H1 (cell line): ENCODE results near the gene FLNC. TPM values are rescaled to one million over a fixed set of nuclear protein-coding genes. Genes with fewer than 3 reads are reported as not detected.

ENCODE experiments used
- CTCF ChIA-PET: fragments of 300-600 bp; sonication (Branson Sonifier 250); formaldehyde crosslinking; loops from one replicate; lab custom pipeline; 2021; ENCODE audit not compliant: partially characterized antibody; lab: Charles Lee
- POLR2A ChIA-PET: fragments of 300-600 bp; sonication (Branson Sonifier 250); formaldehyde crosslinking; loops from one replicate; lab custom pipeline; 2021; ENCODE audit warnings: inconsistent platforms; ENCODE audit not compliant: partially characterized antibody; lab: Charles Lee
- DNase-seq, 2 experiments: peaks; one replicate each; pipeline versions ENCODE4 v3.0.0 to v3.0.0-alpha.2; 2010 to 2022; ENCODE audit warnings: low spot score in 2 of 2, low read depth in 1 of 2, mixed read lengths in 1 of 2
- FAIRE-seq: peaks from 2 replicates; lab custom pipeline; 2011; peaks lifted over from hg19 to GRCh38; lab: Jason Lieb, UNC
- H2AFZ ChIP-seq: 2 replicates; pipeline ENCODE4 v1.8.1; 2012; ENCODE audit warnings: low read length, inconsistent platforms
- H2AK5ac ChIP-seq: 2 replicates; pipeline ENCODE4 v1.6.1; 2013; ENCODE audit warnings: low read depth, low read length
- H2BK120ac ChIP-seq: replicated peaks from 2 replicates; pipeline ENCODE3; 2013; ENCODE audit warnings: low read depth, low read length, inconsistent platforms
- H2BK12ac ChIP-seq: 2 replicates; pipeline ENCODE4 v1.6.1; 2013; ENCODE audit warnings: low read depth, low read length
- H2BK15ac ChIP-seq: 2 replicates; pipeline ENCODE4 v1.6.1; 2013; ENCODE audit warnings: low read length
- H2BK20ac ChIP-seq: 2 replicates; pipeline ENCODE4 v1.6.1; 2013; ENCODE audit warnings: low read length
- H2BK5ac ChIP-seq: 2 replicates; pipeline ENCODE4 v1.6.1; 2013; ENCODE audit warnings: low read depth, low read length
- H3K14ac ChIP-seq: 2 replicates; pipeline ENCODE4 v1.6.1; 2013; ENCODE audit warnings: inconsistent platforms; ENCODE audit not compliant: insufficient read length
- H3K18ac ChIP-seq: 2 replicates; pipeline ENCODE4 v1.6.1; 2013; ENCODE audit warnings: low read length; ENCODE audit errors: extremely low read depth
- H3K23ac ChIP-seq: 2 replicates; pipeline ENCODE4 v1.6.1; 2013; ENCODE audit warnings: inconsistent platforms; ENCODE audit not compliant: insufficient read length
- H3K23me2 ChIP-seq: 2 replicates; pipeline ENCODE4 v1.6.1; 2013; ENCODE audit warnings: low read depth, low read length
- H3K27ac ChIP-seq: 2 replicates; pipeline ENCODE4 v1.6.1; 2011; ENCODE audit warnings: low read depth, low read length, inconsistent platforms
- H3K27me3 ChIP-seq, 4 experiments: replicated peaks in 1 of 4; 1 replicate in 1 of 4; 2 replicates in 3 of 4; pipeline versions ENCODE4 v1.6.1 to v1.8.1; 2011 to 2013; ENCODE audit warnings: low read length in 3 of 4, mild to moderate bottlenecking in 3 of 4, inconsistent platforms in 2 of 4, mixed read lengths in 2 of 4, moderate library complexity in 1 of 4; ENCODE audit not compliant: control insufficient read depth in 3 of 4, insufficient read depth in 3 of 4; ENCODE audit errors: extremely low read depth in 1 of 4
- H3K36me3 ChIP-seq, 4 experiments: 2 replicates each; pipeline versions ENCODE4 v1.6.1 to v1.8.1; 2011 to 2013; ENCODE audit warnings: mild to moderate bottlenecking in 4 of 4, low read length in 3 of 4, moderate library complexity in 2 of 4, control low read depth in 1 of 4, inconsistent platforms in 1 of 4; ENCODE audit not compliant: insufficient read depth in 4 of 4, control insufficient read depth in 2 of 4
- H3K4ac ChIP-seq: replicated peaks from 2 replicates; pipeline ENCODE3; 2013; ENCODE audit warnings: low read length, low read depth, mixed read lengths, inconsistent platforms; ENCODE audit not compliant: insufficient read length
- H3K4me1 ChIP-seq, 4 experiments: replicated peaks in 1 of 4; 1 replicate in 1 of 4; 2 replicates in 3 of 4; pipeline versions ENCODE4 v1.6.1 to v1.8.1; 2011 to 2013; ENCODE audit warnings: low read length in 3 of 4, inconsistent platforms in 2 of 4, mixed read lengths in 1 of 4; ENCODE audit not compliant: insufficient read depth in 4 of 4, control insufficient read depth in 3 of 4
- H3K4me2 ChIP-seq, 2 experiments: 2 replicates each; pipeline versions ENCODE4 v1.6.1 to v1.8.1; 2011 to 2013; ENCODE audit warnings: low read depth in 2 of 2, low read length in 2 of 2, control low read depth in 1 of 2, inconsistent platforms in 1 of 2, mild to moderate bottlenecking in 1 of 2; ENCODE audit not compliant: insufficient read depth in 1 of 2
- H3K4me3 ChIP-seq, 4 experiments: fragments of 200-600, 300-600 bp in 1 of 4; sonication (generic), shearing (Covaris generic), sonication (Bioruptor Twin) in 1 of 4; 2 replicates each; pipeline versions ENCODE4 v1.5.1 to v1.8.1; 2011 to 2016; ENCODE audit warnings: low read length in 4 of 4, low read depth in 3 of 4, control low read depth in 2 of 4, inconsistent platforms in 2 of 4, mild to moderate bottlenecking in 2 of 4, mixed read lengths in 1 of 4, moderate library complexity in 1 of 4; ENCODE audit not compliant: insufficient read depth in 2 of 4; ENCODE audit errors: extremely low read depth in 1 of 4
- H3K56ac ChIP-seq: replicated peaks from 2 replicates; pipeline ENCODE3; 2013; ENCODE audit warnings: low read depth, mild to moderate bottlenecking, mixed read lengths, low read length, inconsistent platforms; ENCODE audit not compliant: insufficient read length
- H3K79me1 ChIP-seq: 2 replicates; pipeline ENCODE4 v1.6.1; 2013; ENCODE audit warnings: low read depth, low read length, control low read depth
- H3K79me2 ChIP-seq, 2 experiments: 2 replicates each; pipeline versions ENCODE4 v1.6.1 to v1.8.1; 2012 to 2013; ENCODE audit warnings: low read length in 2 of 2, mild to moderate bottlenecking in 2 of 2, inconsistent platforms in 1 of 2; ENCODE audit not compliant: insufficient read depth in 2 of 2, control insufficient read depth in 1 of 2
- H3K9ac ChIP-seq, 4 experiments: replicated peaks in 1 of 4; 1 replicate in 1 of 4; 2 replicates in 3 of 4; pipeline versions ENCODE4 v1.6.1 to v1.8.1; 2011 to 2013; ENCODE audit warnings: low read depth in 3 of 4, low read length in 3 of 4, control low read depth in 2 of 4, mild to moderate bottlenecking in 2 of 4, moderate library complexity in 2 of 4, inconsistent platforms in 1 of 4; ENCODE audit errors: extremely low read depth in 1 of 4
- H3K9me3 ChIP-seq, 2 experiments: 2 replicates each; pipeline versions ENCODE4 v1.6.1 to v1.8.1; 2012 to 2013; ENCODE audit warnings: mild to moderate bottlenecking in 2 of 2, moderate library complexity in 2 of 2, control low read depth in 1 of 2, inconsistent platforms in 1 of 2, low read depth in 1 of 2, low read length in 1 of 2, mixed read lengths in 1 of 2; ENCODE audit not compliant: insufficient read depth in 2 of 2
- H4K20me1 ChIP-seq, 2 experiments: replicated peaks in 1 of 2; 2 replicates each; pipeline versions ENCODE3 to v1.8.1; 2011 to 2013; ENCODE audit warnings: inconsistent platforms in 2 of 2, low read length in 2 of 2, mild to moderate bottlenecking in 1 of 2; ENCODE audit not compliant: insufficient read depth in 2 of 2, control insufficient read depth in 1 of 2
- H4K5ac ChIP-seq: 2 replicates; pipeline ENCODE4 v1.6.1; 2013; ENCODE audit warnings: low read length, low read depth, mixed read lengths, inconsistent platforms; ENCODE audit not compliant: insufficient read length
- H4K8ac ChIP-seq: 2 replicates; pipeline ENCODE4 v1.8.0; 2013; ENCODE audit warnings: mild to moderate bottlenecking, moderate library complexity, low read length, inconsistent platforms; ENCODE audit not compliant: insufficient read depth; ENCODE audit errors: extremely low read depth
- H4K91ac ChIP-seq: replicated peaks from 2 replicates; pipeline ENCODE3; 2013; ENCODE audit warnings: low read length, mixed read lengths, inconsistent platforms; ENCODE audit not compliant: insufficient read length
- CREB1 ChIP-seq: IDR thresholded peaks from 2 replicates; pipeline ENCODE4 v1.6.1; 2012; ENCODE audit warnings: inconsistent platforms
- EZH2 ChIP-seq: fragments of 200-600 bp; sonication (generic); IDR thresholded peaks from 2 replicates; pipeline ENCODE4 v1.7.1; 2012; ENCODE audit warnings: low read depth, mild to moderate bottlenecking, moderate library complexity, low read length, inconsistent platforms; ENCODE audit not compliant: severe bottlenecking
- GABPA ChIP-seq: IDR thresholded peaks from 2 replicates; pipeline ENCODE4 v1.6.1; 2011; ENCODE audit warnings: mild to moderate bottlenecking, low read length, moderate library complexity, borderline replicate concordance; ENCODE audit not compliant: insufficient read depth
- SP1 ChIP-seq: IDR thresholded peaks from 2 replicates; pipeline ENCODE4 v1.6.1; 2011; ENCODE audit warnings: low read depth, low read length
- TCF12 ChIP-seq: IDR thresholded peaks from 2 replicates; pipeline ENCODE4 v1.6.1; 2011; ENCODE audit warnings: low read depth, mild to moderate bottlenecking, low read length
- WGBS, 2 experiments: shearing (Covaris generic) in 1 of 2; methylation state at CpG; one replicate each; pipeline versions ENCODE4 v1.1.6 to v1.1.7; 2013 to 2015; ENCODE audit warnings: low lambda C conversion rate in 2 of 2, mixed read lengths in 2 of 2, inconsistent platforms in 1 of 2, low coverage in 1 of 2, missing lambda C conversion rate in 1 of 2; ENCODE audit not compliant: insufficient replicate concordance in 2 of 2, insufficient coverage in 1 of 2, insufficient read length in 1 of 2; ENCODE audit errors: extremely low coverage in 1 of 2, missing lambda C conversion rate in 1 of 2; 5-methylcytosine and 5-hydroxymethylcytosine counted together
- polyA plus RNA-seq, 7 experiments: library from polyadenylated mRNA; depleted of rRNA in 3 of 7; stranded (reverse) in 5 of 7; unstranded in 2 of 7; fragments of >200 nt in 5 of 7; fragments of 200-250 nt in 2 of 7; gene quantifications; 1 replicate in 5 of 7; 2 replicates in 1 of 7; 4 replicates in 1 of 7; pipeline versions ENCODE4 v1.2.1 to v1.2.3, GENCODE V29; 2011 to 2013; ENCODE audit warnings: missing spikeins in 2 of 7, mixed read lengths in 2 of 7
- total RNA-seq: library from RNA; stranded (reverse); fragmentation: NEBNext Ultra II Directional; extraction: Animal tissue kit (Norgen Biotek cat#: 25700); gene quantifications from 2 replicates; pipeline ENCODE4 v1.2.1, GENCODE V29; 2021
- TF ChIP-seq, protein P1 (sequence below): IDR thresholded peaks from 2 replicates; pipeline ENCODE4 v1.6.1; 2012; ENCODE audit warnings: inconsistent platforms
- TF ChIP-seq, protein P2 (sequence below): IDR thresholded peaks from 2 replicates; pipeline ENCODE4 v1.6.1; 2012; ENCODE audit warnings: inconsistent platforms

Gene FLNC
- total and polyA plus RNA-seq, 2 of the 8 experiments (the other 6 are each of a cell fraction or from before 2014, with no cell fraction given), result 1.9 to 10.7 TPM

DNA sequence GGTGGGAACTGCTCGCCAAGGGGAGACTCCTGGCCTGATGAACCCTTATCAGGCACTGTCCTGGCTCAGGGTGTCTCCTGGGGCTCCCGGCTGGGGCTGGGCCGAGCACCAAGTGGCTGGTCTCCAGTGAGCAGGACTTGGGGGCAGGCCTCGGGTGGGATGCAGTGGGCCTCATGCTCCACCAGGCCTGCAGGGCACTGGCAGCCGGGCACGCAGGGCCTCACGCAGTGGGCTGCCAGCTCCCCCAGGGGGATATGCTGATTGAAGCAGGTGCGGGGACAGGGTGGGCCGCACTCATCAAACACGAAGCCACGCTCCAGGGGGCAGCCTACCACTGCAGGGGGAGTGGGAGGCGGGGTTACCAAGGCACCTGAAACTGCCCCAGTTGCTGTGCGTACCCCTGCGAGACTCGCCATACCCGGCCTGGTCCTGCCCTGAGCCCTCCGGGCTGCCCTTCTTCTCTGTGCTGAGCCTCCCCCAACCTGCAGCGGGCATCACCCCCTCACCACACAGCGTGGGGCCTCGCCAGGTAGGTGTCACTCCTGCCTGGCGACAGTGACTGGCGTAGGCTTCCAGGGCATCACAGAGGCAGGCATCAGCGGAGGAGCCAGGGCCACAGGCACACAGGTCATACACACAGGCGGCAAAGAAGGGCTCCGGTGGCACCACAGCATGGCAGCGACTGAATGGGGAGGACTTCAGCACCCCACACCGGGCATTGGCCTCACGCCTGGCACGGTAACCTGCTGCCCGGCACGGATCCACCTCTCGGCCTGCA lies 47.0 kb downstream of the FLNC start:
- Histone ChIP-seq H3K23ac (no peak overlapping the region), H3K36me3 (no peaks in the 10 kb centered on the region), H3K4me2 (no peak overlapping the region), H4K8ac (no peak overlapping the region), H3K9me3 (no peaks in the 10 kb centered on the region), H3K4me1 (peaks cover 0 to 7% (median 5%) of the 10 kb centered on the region in 4 experiments; a peak in 3 of 7 replicates), H2BK5ac (no peak overlapping the region), H2BK20ac (no peak overlapping the region), H2BK120ac (no peak overlapping the region), H3K18ac (no peak overlapping the region), H3K79me1 (no peaks in the 10 kb centered on the region; the same call in 1 of the 2 replicates), H4K20me1 (no peaks in the 10 kb centered on the region), H2AFZ (no peak overlapping the region), H3K56ac (no peak overlapping the region), H3K23me2 (peaks cover 2% of the 10 kb centered on the region; the same call in 1 of the 2 replicates), H4K91ac (no peak overlapping the region), H3K27me3 (peaks cover 0 to 2% (median under 1%) of the 10 kb centered on the region in 4 experiments; a peak in 2 of 7 replicates), H2BK15ac (no peak overlapping the region), H3K9ac (no peak overlapping the region), H2BK12ac (no peak overlapping the region), H3K14ac (no peak overlapping the region), H3K79me2 (no peaks in the 10 kb centered on the region), H3K4me3 (no peak overlapping the region), H3K4ac (no peak overlapping the region), H3K27ac (no peak overlapping the region), H2AK5ac (no peak overlapping the region), H4K5ac (no peak overlapping the region)
- 91% methylated on average over 25 of the region's 32 CpGs; no CpG with 5 or more reads in 1 of the 2 experiments for WGBS, 2 experiments
- TF ChIP-seq, protein P1, sequence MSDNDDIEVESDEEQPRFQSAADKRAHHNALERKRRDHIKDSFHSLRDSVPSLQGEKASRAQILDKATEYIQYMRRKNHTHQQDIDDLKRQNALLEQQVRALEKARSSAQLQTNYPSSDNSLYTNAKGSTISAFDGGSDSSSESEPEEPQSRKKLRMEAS, result no peak
- TF ChIP-seq SP1 (no peak), TCF12 (no peak), EZH2 (no peak), CREB1 (no peak), GABPA (no peak)
- TF ChIP-seq, protein P2, sequence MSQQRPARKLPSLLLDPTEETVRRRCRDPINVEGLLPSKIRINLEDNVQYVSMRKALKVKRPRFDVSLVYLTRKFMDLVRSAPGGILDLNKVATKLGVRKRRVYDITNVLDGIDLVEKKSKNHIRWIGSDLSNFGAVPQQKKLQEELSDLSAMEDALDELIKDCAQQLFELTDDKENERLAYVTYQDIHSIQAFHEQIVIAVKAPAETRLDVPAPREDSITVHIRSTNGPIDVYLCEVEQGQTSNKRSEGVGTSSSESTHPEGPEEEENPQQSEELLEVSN, result no peak
- CTCF ChIA-PET, result interaction anchor here (0.7 to 10.3 kb wide), 6 partner anchors 8 to 151 kb away, joined by 3 to 189 read pairs (median 61); partner anchors contain the start of gene ATP6V1F
- FAIRE-seq (no peak), DNase-seq (no peak)
- POLR2A ChIA-PET, result interaction anchor here (1.3 to 3.5 kb wide), 2 partner anchors 8 to 15 kb away, joined by 3 to 22 read pairs; partner anchors contain the start of gene ATP6V1F
